Eye (tissue), 1 donor: ENCODE data around the gene PTGFRN.
A peak's percentile ranks its signal among the peaks of the same experiment; 100 is the strongest.
"Not testable (repeated sequence)": the region's sequence is repeated elsewhere in the genome, so short reads cannot be mapped to it uniquely, and the experiment has no call there.

Source experiments
- DNase-seq: peaks from one replicate; pipeline ENCODE4 v3.0.0-alpha.2; 2015

Gene PTGFRN

GRCh38 chr1:116909512-116910378, at the start of gene PTGFRN:
TSS of gene PTGFRN (plus strand) at chr1:116909916. CDS start at chr1:116910204, 288 bp downstream.
- peak; percentile 90 for DNase-seq

GRCh38 chr1:116860167-116860566, 49.5 kb upstream of the PTGFRN start:
- not testable (repeated sequence) for DNase-seq

- no peak for DNase-seq
Measured at GRCh38 chr1:116861137-116861536, 48.6 kb upstream of the PTGFRN start.

- DNase-seq, result not testable (repeated sequence)
Measured at GRCh38 chr1:116863031-116863430, 46.7 kb upstream of the PTGFRN start.

GRCh38 chr1:116866478-116866877, 43.2 kb upstream of the PTGFRN start:
- not testable (repeated sequence) for DNase-seq

- DNase-seq, result no peak
Measured at GRCh38 chr1:116868385-116868784, 41.3 kb upstream of the PTGFRN start.

- DNase-seq, result no peak
Measured at GRCh38 chr1:116869611-116870010, 40.1 kb upstream of the PTGFRN start.

- no peak for DNase-seq
Measured at GRCh38 chr1:116870300-116870699, 39.4 kb upstream of the PTGFRN start.

GRCh38 chr1:116871779-116872146, 38.0 kb upstream of the PTGFRN start:
- DNase-seq, result no peak

- no peak for DNase-seq
Measured at GRCh38 chr1:116873680-116874271, 35.9 kb upstream of the PTGFRN start.

GRCh38 chr1:116874733-116875249, 34.9 kb upstream of the PTGFRN start:
- no peak for DNase-seq

- no peak for DNase-seq
Measured at GRCh38 chr1:116875391-116875790, 34.3 kb upstream of the PTGFRN start.

- DNase-seq, result not testable (repeated sequence)
Measured at GRCh38 chr1:116875946-116876345, 33.8 kb upstream of the PTGFRN start.

- DNase-seq, result peak; percentile 36
Measured at GRCh38 chr1:116877141-116877818, 32.4 kb upstream of the PTGFRN start.

GRCh38 chr1:116878804-116879477, 30.8 kb upstream of the PTGFRN start:
- peak; percentile 75 for DNase-seq

- no peak for DNase-seq
Measured at GRCh38 chr1:116879478-116880133, 30.1 kb upstream of the PTGFRN start.

GRCh38 chr1:116880917-116881316, 28.8 kb upstream of the PTGFRN start:
- no peak for DNase-seq

GRCh38 chr1:116881879-116882520, 27.7 kb upstream of the PTGFRN start:
- DNase-seq, result no peak

- DNase-seq, result no peak
Measured at GRCh38 chr1:116882866-116883265, 26.9 kb upstream of the PTGFRN start.

GRCh38 chr1:116886291-116886878, 23.3 kb upstream of the PTGFRN start:
- peak; percentile 51 for DNase-seq

GRCh38 chr1:116887212-116887611, 22.5 kb upstream of the PTGFRN start:
- DNase-seq, result no peak
